Lung (tissue), 12 donors: Measurements from ENCODE around the gene IFITM10. TPM values are rescaled to one million over a fixed set of nuclear protein-coding genes. Genes with fewer than 3 reads are reported as not detected.

ENCODE experiments used
- ATAC-seq: fragments of 200-7000 bp; cut with Tn5 transposase; one replicate; pipeline ENCODE4 v1.9.1; 2020; ENCODE audit warnings: moderate number of reproducible peaks; ENCODE audit not compliant: insufficient read depth, low FRiP score
- DNase-seq, 3 donors: peaks; one replicate each; pipeline ENCODE4 v3.0.0-alpha.2; 2013 to 2017
- H3K27ac ChIP-seq, 2 donors: one replicate each; pipeline ENCODE4 v1.5.1; 2013; ENCODE audit warnings: mild to moderate bottlenecking in 2 of 2, moderate library complexity in 2 of 2, control low read depth in 1 of 2, inconsistent platforms in 1 of 2, low read depth in 1 of 2, low read length in 1 of 2
- H3K27me3 ChIP-seq, 3 donors: one replicate each; pipeline ENCODE4 v1.5.1; 2013; ENCODE audit warnings: low read length in 2 of 3; ENCODE audit not compliant: control insufficient read depth in 3 of 3, insufficient read depth in 3 of 3
- H3K36me3 ChIP-seq, 4 donors: one replicate each; pipeline ENCODE4 v1.5.1; 2013; ENCODE audit warnings: low read length in 4 of 4, mild to moderate bottlenecking in 1 of 4, moderate library complexity in 1 of 4; ENCODE audit not compliant: control insufficient read depth in 4 of 4, insufficient read depth in 4 of 4
- H3K4me1 ChIP-seq, 5 donors: one replicate each; pipeline ENCODE4 v1.5.1; 2013; ENCODE audit warnings: low read length in 5 of 5, mild to moderate bottlenecking in 2 of 5, moderate library complexity in 1 of 5; ENCODE audit not compliant: control insufficient read depth in 5 of 5, insufficient read depth in 5 of 5
- H3K4me3 ChIP-seq: one replicate; pipeline ENCODE4 v1.5.1; 2013; ENCODE audit warnings: mild to moderate bottlenecking, control low read depth, moderate library complexity
- H3K9ac ChIP-seq, 2 donors: one replicate each; pipeline ENCODE4 v1.5.1; 2013; ENCODE audit warnings: low read length in 2 of 2, control low read depth in 1 of 2; ENCODE audit not compliant: insufficient read depth in 1 of 2
- H3K9me3 ChIP-seq, 4 donors: one replicate each; pipeline ENCODE4 v1.5.1; 2013; ENCODE audit warnings: low read length in 3 of 4, mild to moderate bottlenecking in 1 of 4, moderate library complexity in 1 of 4; ENCODE audit not compliant: control insufficient read depth in 4 of 4, insufficient read depth in 3 of 4
- CTCF ChIP-seq: IDR thresholded peaks from 2 replicates; pipeline ENCODE4 v1.5.1; 2012; ENCODE audit warnings: mild to moderate bottlenecking; ENCODE audit errors: control extremely low read depth, extremely low read depth
- WGBS, 2 donors: extraction: QIAGEN DNeasy Blood & Tissue Kit; methylation state at CpG; one replicate each; pipeline ENCODE4 v1.1.7; 2013; 5-methylcytosine and 5-hydroxymethylcytosine counted together
- polyA plus RNA-seq, 2 donors: library from polyadenylated mRNA; stranded (reverse); fragments of 200-250 nt; gene quantifications; one replicate each; pipeline ENCODE4 v1.2.1, GENCODE V29; 2013
- total RNA-seq, 2 donors: library from RNA; depleted of rRNA in 1 of 2; stranded (reverse); fragments of >200 nt in 1 of 2; gene quantifications; one replicate each; pipeline ENCODE4 v1.2.1, GENCODE V29; 2014 to 2021
- donor health status: control.
- donor health status: control.
- donor health status: Bipolar disorder and iron deficiency.
- donor health status: healthy.
- donor health status: DM: yes; HTN: yes; CAD: no.

IFITM10 gene
- total and polyA plus RNA-seq, 4 donors, result 0.40 to 18.8 (median 2.7) TPM

- peaks cover 0 to 5% (median 0%) of the 10 kb centered on the region in 4 donors for H3K9me3 ChIP-seq
Measured at GRCh38 chr11:1742869-1743584, 7.4 kb downstream of the IFITM10 start.

DNA sequence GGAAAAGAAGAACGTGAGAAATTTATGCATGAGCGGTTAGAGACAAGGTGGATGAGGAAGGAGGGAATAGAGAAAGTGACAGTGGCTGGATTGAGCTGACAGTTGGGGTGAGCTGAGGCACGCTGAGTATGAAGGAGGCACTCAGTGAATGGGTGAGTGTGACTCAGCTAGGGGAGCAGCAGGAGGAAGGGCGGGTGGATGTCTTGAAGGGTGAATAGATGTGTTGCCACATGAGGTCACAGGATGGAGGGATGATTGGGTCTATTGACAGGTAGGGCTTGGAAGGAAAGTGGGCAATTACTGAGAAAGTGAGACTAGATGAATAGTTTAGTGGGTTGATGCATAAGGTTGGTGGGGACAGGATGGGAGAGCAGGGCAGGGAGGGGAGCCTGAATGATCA is 8.0 kb downstream of the IFITM10 start:
- DNase-seq, result no peak
- 76 to 80% methylated on average over 4 of the region's 4 CpGs for WGBS, 2 donors
- no peak for ATAC-seq
- Histone ChIP-seq H3K4me1 (peaks cover 0 to 3% (median 0%) of the 10 kb centered on the region in 5 donors), H3K9ac (no peak overlapping the region), H3K4me3 (no peak overlapping the region), H3K36me3 (no peaks in the 10 kb centered on the region), H3K9me3 (peaks cover 0 to 6% (median 1%) of the 10 kb centered on the region in 4 donors), H3K27me3 (peaks cover 0 to 28% (median 7%) of the 10 kb centered on the region in 3 donors), H3K27ac (no peak overlapping the region)
- no peak for TF ChIP-seq CTCF

More at GRCh38 chr11:1742869-1743584, 7.4 kb downstream of the IFITM10 start:
- no peak overlapping the region for H3K4me3 ChIP-seq
- no peak overlapping the region for H3K9ac ChIP-seq
- H3K4me1 ChIP-seq, result peaks cover 0 to 3% (median 0%) of the 10 kb centered on the region in 5 donors
- ATAC-seq, result no peak
- no peak for TF ChIP-seq CTCF
- no peaks in the 10 kb centered on the region for H3K36me3 ChIP-seq
- WGBS, 2 donors, result 89 to 95% methylated on average over 3 of the region's 3 CpGs
- DNase-seq, result no peak
- H3K27me3 ChIP-seq, result peaks cover 0 to 34% (median 9%) of the 10 kb centered on the region in 3 donors
- H3K27ac ChIP-seq, result no peak overlapping the region

DNA sequence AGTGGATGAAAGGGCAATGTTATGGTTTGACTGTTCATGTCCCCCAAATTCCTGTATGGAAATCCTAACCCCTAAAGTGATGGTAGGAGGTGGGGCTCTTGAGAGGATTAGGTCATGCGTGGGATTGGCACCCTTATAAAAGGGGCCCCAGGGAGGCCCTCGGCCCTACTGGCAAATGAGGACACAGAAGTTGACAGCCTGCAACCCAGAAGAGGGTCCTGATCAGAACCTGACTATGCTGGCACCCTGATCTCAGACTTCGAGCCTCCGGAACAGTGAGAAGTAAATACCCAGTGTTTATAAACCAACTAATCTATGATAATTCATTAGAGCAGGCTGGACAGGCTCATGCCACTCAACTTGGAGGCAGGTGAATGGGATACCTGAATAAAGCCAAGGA is 8.7 kb downstream of the IFITM10 start:
- no peak for DNase-seq
- no peak for ATAC-seq
- no peak for TF ChIP-seq CTCF
- 76 to 87% methylated on average over 4 of the region's 4 CpGs for WGBS, 2 donors
- Histone ChIP-seq H3K36me3 (no peaks in the 10 kb centered on the region), H3K4me3 (no peak overlapping the region), H3K9ac (no peak overlapping the region), H3K4me1 (peaks cover 0 to 3% (median 0%) of the 10 kb centered on the region in 5 donors), H3K9me3 (peaks cover 0 to 8% (median 5%) of the 10 kb centered on the region in 4 donors), H3K27ac (no peak overlapping the region), H3K27me3 (peaks cover 0 to 26% (median 7%) of the 10 kb centered on the region in 3 donors)
